GM18867 (cell line): Measurements from ENCODE around the gene PRKCA.
"Not testable (repeated sequence)": the region's sequence is repeated elsewhere in the genome, so short reads cannot be mapped to it uniquely, and the experiment has no call there.

Experiments used
- ATAC-seq: cut with Tn5 transposase; IDR thresholded peaks from one replicate; pipeline ENCODE4 v1.9.1; 2021; ENCODE audit warnings: mild to moderate bottlenecking, moderate library complexity; ENCODE audit not compliant: unreplicated experiment

PRKCA gene

DNA sequence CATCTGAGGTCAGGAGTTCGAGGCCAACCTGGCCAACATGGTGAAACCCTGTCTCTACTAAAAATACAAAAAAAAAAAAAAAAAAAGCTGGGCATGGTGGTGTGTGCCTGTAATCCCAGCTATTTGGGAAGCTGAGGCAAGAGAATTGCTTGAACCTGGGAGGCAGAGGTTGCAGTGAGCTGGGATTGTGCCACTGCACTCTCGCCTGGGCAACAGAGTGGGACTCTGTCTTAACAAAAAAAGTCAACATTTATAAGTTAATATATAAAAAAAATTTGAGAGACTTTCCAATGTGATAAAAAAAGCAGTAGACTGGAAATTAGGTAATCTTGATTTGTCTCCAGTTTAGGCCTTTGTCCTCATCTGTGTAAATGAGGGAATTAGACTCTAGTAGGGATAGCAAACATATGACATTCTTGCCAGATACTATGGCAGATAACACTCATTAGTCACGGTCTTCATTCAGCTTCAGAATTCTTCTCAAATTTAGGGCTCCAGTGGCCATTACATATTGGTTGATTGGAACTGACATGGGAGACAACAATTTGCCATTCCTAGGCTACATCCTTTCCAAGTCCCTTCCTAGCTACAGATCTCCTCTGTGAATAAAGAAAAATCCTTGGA lies 22.1 kb downstream of the PRKCA start:
- ATAC-seq = not testable (repeated sequence)

GRCh38 chr17:66326476-66327047 lies 24.1 kb downstream of the PRKCA start:
- no peak for ATAC-seq

DNA sequence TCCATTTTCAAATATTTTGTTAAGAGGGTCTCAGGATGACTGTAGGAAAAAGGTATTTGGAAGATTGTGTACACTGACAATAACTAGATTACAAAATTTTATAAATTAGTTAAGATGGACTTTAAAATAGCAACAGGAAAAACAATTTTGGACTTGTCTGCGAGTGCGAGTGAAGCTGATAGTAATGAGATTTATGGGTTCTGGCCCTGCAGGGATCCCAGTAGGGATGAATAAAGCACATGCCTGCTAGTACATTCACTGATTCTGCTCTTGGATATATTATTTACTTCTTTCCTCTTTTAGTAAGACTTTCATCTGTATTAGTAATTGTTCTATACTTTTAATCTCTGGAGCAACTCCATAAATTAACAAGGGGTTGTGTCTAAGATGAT lies 28.2 kb downstream of the PRKCA start:
- no peak for ATAC-seq

GRCh38 chr17:66331038-66331816 lies 28.8 kb downstream of the PRKCA start:
- no peak for ATAC-seq

DNA sequence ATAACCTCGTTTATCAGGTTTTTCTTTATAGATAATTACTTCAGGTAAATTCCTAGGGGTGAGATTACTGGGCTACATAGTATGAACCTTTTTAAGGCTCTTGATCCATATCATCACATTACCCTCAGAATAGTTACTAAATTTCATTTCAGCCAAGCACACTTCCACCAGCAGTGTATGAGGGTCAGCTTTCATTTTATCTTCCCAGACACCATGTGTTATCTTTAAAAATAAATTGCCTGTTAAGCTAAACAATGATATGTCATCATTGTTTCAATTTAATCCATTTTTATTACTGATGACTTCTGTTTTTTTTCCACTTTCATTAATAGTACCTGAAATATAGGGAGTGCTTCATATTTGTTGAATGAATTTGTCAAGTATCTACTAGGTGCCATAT lies 33.4 kb downstream of the PRKCA start:
- ATAC-seq = no peak

GRCh38 chr17:66337268-66337667 lies 34.9 kb downstream of the PRKCA start:
- ATAC-seq = no peak

DNA sequence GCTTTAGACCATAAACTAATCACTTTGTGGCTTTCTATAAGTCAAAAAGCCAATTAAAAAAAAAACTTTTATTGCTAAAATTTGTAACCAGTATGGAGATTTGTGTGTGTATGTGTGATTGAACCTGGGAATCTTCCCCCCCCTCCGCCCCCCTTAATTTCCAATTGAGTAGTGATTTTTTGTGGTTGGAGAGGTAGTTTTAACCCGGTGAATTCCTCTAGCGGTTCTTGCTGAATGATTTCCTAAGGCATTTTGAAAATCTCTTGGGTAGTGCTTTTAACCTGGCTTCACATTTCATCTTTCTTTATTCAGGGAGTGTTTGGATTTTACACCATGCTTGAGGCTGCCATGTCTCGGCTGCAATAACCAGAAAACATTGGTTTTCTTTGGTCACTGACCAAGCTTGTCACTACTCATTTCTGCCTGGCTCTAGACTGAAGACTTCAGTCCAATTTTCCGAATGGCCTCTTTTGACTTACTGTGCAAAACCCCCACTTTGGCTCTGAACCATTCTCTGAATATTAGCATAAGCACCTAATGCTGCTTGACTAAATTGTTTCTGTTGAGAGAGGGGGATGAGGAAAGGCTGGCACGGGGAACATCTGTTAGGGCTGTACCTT lies 35.6 kb downstream of the PRKCA start:
- ATAC-seq = no peak

GRCh38 chr17:66338937-66339336 lies 36.5 kb downstream of the PRKCA start:
- ATAC-seq = no peak

- no peak for ATAC-seq
These were observed 37.1 kb downstream of the PRKCA start for GRCh38 chr17:66339561-66339960.

- ATAC-seq = no peak
These were observed 38.3 kb downstream of the PRKCA start for GRCh38 chr17:66340720-66341119.

DNA sequence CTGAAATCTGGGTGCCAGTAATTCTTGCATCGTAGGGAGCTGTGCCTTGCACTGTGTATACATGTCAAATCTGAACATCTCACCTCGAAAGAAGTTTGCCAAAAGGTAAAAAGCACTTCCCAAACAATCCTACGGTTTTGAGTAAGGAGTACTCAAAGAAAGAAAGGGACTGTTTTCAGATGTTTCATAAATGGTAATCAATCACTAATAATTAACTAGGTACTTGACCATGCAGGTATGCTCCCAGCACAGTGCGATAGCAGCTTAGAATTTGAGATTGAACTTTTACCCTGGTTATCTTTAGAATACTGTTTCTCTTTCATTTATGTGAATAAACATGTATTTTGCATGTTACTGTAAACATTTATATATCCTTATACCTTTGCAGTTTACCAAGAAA lies 39.0 kb downstream of the PRKCA start:
- no peak for ATAC-seq

DNA sequence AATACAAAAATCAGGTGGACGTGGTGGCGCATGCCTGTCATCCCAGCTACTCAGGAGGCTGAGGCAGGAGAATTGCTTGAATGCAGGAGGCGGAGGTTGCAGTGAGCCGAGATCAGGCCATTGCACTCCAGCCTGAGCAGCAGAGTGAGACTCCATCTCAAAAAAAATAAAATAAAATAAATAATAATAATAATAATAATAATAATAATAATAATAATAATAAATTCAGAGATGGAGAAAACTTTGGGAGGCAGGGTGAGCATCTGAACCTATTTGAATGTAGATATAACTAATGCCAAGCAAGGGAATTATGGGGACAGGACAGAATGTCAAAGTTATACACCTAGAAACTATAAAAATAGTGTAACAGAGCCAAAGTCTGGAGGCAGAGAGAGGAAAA lies 39.9 kb downstream of the PRKCA start:
- ATAC-seq = not testable (repeated sequence)

DNA sequence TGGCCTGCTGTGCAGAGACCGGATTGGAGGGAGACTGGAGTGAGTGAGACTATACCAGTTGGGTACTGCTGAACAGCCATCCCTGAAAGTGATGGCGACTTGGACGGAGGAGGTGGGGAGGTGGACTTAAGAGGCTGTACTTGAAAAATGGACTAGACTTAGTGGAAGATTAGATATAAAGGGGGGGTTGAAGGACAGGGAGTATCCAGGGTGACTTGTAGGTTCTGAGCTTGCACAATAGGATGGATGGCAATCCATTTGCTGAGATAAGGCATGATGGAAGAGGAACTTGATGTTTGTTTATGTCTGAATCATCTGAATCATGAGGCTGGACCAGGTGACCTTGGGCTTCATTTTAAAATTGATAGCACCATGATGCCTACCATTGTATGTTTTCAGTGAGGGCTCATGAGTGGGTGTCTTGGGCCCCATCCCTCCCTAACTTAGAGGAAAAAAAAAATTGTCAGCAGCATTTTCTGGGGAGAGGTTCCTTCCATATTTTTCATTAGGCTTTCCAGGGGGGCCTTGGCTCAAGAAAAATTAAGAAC lies 41.2 kb downstream of the PRKCA start:
- ATAC-seq = no peak

DNA sequence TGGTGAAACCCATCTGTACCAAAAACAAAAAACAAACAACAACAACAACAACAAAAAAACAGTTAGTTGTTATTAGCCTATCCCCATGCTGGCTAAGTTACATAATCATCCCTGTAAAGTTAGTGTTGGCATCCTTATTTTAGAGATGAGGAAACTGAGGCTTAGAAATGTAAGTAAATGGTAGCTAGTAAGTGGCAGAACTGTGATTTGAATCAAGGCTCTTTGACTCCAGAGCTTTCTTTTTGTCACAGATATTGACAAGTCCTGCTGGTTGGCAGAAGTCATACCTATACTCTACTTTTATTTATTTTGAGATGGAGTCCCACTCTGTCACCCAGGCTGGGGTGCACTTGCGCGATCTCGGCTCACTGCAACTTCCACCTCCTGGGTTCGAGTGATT lies 42.1 kb downstream of the PRKCA start:
- ATAC-seq = no peak

- ATAC-seq = no peak
These were observed 42.9 kb downstream of the PRKCA start for GRCh38 chr17:66345264-66345663.

DNA sequence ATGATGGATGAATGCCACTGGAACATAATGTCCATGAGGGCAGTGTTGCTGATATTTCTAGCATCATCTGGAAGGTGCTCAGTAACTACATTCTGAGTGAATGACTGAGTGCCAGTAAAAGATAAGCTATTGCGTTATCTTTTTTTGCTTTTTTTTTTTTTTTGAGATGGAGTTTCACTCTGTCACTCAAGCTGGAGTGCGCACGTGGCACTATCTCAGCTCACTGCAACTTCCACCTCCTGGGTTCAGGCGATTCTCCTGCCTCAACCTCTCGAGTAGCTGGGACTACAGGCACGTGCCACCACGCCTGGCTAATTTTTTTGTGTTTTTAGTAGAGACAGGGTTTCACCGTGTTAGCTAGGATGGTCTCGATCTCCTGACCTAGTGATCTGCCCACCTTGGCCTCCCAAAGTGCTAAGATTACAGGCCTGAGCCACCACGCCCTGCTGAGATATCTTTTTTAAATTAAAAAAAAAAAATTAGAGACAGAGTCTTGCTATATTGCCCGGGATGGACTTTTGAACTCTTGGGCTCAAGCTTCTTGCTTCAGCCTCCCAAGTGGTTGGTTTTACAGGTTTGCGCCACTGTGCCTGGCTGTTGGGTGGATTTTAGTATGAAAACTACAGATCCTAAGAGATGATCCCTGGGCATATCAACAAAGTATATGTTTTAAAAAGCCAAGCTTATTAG lies 43.7 kb downstream of the PRKCA start:
- ATAC-seq = not testable (repeated sequence)

DNA sequence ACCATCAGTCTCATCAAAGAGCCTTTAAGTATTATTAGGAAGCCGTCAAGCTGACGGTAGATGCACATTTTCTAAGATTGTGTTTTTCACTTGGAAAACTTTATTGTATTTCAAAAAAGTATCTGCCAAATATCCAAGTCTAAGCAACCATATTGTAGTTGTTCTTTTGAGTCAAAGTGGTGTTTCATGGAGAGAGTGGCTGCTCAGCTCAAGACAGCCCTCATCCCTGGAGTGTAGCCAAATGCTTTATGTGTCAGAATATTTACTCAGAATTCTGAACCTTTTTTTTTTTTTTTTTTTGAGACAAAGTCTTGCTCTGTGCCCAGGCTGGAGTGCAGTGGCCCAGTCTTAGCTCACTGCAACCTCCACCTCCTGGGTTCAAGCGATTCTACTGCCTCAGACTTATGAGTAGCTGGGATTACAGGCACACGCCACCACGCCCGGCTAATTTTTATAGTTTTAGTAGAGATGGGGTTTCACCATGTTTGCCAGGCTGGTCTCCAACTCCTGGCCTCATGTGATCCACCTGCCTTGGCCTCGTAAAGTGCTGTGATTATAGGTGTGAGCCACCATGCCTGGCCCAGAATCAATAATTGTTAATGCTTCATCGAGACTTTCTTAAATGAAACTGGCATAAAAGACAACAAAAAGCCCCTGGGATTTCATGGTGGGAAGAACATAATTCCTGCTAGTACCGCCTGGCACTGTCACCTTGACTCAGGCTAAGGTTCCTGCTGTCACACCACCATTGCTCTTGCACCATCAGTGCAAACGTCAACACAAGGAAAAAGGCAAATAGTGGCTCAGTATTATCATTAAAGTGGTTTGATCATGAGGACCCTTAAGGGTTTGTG lies 45.5 kb downstream of the PRKCA start:
- ATAC-seq = no peak

DNA sequence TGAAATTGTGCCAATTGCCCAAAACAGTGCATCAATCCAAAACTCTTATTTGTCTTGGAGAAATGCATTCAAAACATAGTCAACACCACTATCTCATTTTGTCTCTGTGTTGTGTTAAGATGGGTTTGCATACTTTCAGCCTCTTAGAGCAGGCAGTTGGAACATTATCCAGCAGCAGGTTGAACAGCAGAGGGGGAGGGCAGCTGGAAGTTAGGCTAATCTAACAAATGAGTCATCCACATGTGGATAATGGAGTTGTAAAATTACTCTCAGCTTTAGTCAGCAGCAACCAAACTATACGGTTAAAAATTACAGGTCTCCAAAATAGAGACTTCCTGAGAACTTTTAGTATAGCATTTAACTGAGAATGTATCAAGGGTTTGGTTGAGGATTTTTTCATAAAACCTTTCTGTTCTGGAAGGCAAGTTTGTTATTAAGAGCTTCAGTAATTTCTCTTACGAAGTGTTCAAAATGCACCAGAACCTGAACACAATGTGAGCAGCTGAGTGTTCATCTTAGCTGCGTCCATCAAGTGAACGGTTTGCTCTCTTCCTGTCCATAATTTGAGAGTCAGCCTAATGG lies 46.3 kb downstream of the PRKCA start:
- ATAC-seq = no peak

DNA sequence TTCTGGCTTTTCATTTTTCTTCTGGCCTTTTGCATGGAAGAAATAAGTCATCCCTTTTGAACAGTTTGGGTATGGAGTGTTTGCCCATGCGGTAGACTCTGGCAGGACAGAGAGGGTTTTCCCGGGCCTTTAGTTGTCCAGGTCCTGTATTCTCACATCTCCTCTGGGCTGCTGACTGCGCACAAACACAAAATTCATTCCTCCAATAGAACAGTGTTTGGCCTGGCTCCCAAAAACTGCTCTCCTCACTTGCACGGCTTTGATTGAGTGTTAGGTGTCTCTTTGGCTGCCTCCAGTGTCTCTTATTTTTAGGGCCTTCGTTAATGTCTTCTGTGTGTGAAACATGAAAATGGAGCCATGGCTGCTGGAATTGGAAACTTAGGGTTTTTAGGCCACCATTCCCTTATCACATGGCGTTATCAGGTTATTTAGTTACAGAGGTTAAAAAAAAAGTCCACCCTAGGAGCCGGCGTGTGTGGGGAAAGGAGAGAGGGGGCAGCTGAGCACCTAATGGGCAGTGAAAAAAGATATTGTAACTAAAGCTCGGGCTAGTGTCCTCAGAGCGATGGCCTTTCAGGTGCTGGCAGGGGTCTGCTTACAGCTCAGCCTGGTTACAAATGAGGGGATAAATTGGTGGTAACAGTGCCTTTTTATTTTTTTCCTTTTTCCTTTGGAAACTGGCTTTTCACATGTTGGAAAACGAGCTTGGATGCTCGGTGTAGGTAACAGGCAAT lies 47.3 kb downstream of the PRKCA start:
- ATAC-seq = no peak
